ENCODE measurements around the gene DIP2C.

GRCh38 chr10:515674-516073 is 173.8 kb downstream of the DIP2C start:
- TF ChIP-seq CTCF (conservative IDR thresholded peaks at IDR 0.05) = no peak
- TF ChIP-seq ZFX (IDR thresholded peaks at IDR 0.05) = no peak
